Cerebellar cortex (tissue), 1 donor: ENCODE data around the gene FHIT.

Experiments used
- DNase-seq: peaks from one replicate; pipeline ENCODE4 v3.0.0-alpha.2; 2015; ENCODE audit warnings: low spot score

FHIT gene

GRCh38 chr3:60403866-60404265, 847.4 kb downstream of the FHIT start:
- no peak for DNase-seq

- no peak for DNase-seq
Observed at GRCh38 chr3:60402931-60403330, 848.3 kb downstream of the FHIT start.

- no peak for DNase-seq
Observed at GRCh38 chr3:60399861-60400845, 851.1 kb downstream of the FHIT start.

GRCh38 chr3:60399292-60399691, 852.0 kb downstream of the FHIT start:
- no peak for DNase-seq

GRCh38 chr3:60395173-60395762, 856.0 kb downstream of the FHIT start:
- DNase-seq: no peak

- no peak for DNase-seq
Observed at GRCh38 chr3:60393946-60394345, 857.3 kb downstream of the FHIT start.

GRCh38 chr3:60392501-60392900, 858.8 kb downstream of the FHIT start:
- no peak for DNase-seq

- DNase-seq: no peak
Observed at GRCh38 chr3:60391292-60391691, 860.0 kb downstream of the FHIT start.

GRCh38 chr3:60388731-60389130, 862.5 kb downstream of the FHIT start:
- DNase-seq: no peak

- no peak for DNase-seq
Observed at GRCh38 chr3:60386306-60386705, 864.9 kb downstream of the FHIT start.

- no peak for DNase-seq
Observed at GRCh38 chr3:60384341-60384740, 866.9 kb downstream of the FHIT start.

GRCh38 chr3:60383345-60383744, 867.9 kb downstream of the FHIT start:
- DNase-seq: no peak

- no peak for DNase-seq
Observed at GRCh38 chr3:60366486-60366885, 884.8 kb downstream of the FHIT start.

- DNase-seq: no peak
Observed at GRCh38 chr3:60365360-60365759, 885.9 kb downstream of the FHIT start.

- no peak for DNase-seq
Observed at GRCh38 chr3:60364475-60364874, 886.8 kb downstream of the FHIT start.

- no peak for DNase-seq
Observed at GRCh38 chr3:60363817-60364216, 887.4 kb downstream of the FHIT start.

GRCh38 chr3:60355825-60356224, 895.4 kb downstream of the FHIT start:
- DNase-seq: no peak

GRCh38 chr3:60351481-60351880, 899.8 kb downstream of the FHIT start:
- DNase-seq: no peak

- DNase-seq: no peak
Observed at GRCh38 chr3:60344340-60344739, 906.9 kb downstream of the FHIT start.

GRCh38 chr3:60343831-60344230, 907.4 kb downstream of the FHIT start:
- peak; percentile 33 for DNase-seq

- DNase-seq: no peak
Observed at GRCh38 chr3:60339304-60339703, 911.9 kb downstream of the FHIT start.

- no peak for DNase-seq
Observed at GRCh38 chr3:60337421-60337820, 913.8 kb downstream of the FHIT start.

- DNase-seq: no peak
Observed at GRCh38 chr3:60336061-60336460, 915.2 kb downstream of the FHIT start.
